CD4-positive, alpha-beta T cell (primary cell): Measurements from ENCODE around the gene SREBF1. TPM values are rescaled to one million over a fixed set of nuclear protein-coding genes. Genes with fewer than 3 reads are reported as not detected.
A peak's percentile ranks its signal among the peaks of the same experiment; 100 is the strongest.

Source experiments
- ATAC-seq: fragments of 200-7000 bp; cut with Tn5 transposase; one replicate; pipeline ENCODE4 v1.10.0; 2022; ENCODE audit warnings: mild to moderate bottlenecking; ENCODE audit not compliant: poor library complexity
- CTCF ChIA-PET: fragments of 350-600 bp; sonication (Branson Sonifier 250); formaldehyde crosslinking; loops from one replicate; lab custom pipeline; 2021; ENCODE audit warnings: antibody characterized with exemption, inconsistent platforms; lab: Charles Lee
- POLR2A ChIA-PET: fragments of 350-600 bp; sonication (Branson Sonifier 250); formaldehyde crosslinking; loops from one replicate; lab custom pipeline; 2021; ENCODE audit warnings: antibody characterized with exemption, inconsistent platforms; lab: Charles Lee
- DNase-seq, 14 experiments: peaks; one replicate each; pipeline ENCODE4 v3.0.0-alpha.2; 2013 to 2020; ENCODE audit warnings: mixed read lengths in 2 of 14
- H3K27ac ChIP-seq, 2 donors: one replicate each; pipeline versions ENCODE4 v1.5.1 to v1.7.0; 2013; ENCODE audit warnings: low read length in 2 of 2, low read depth in 1 of 2, mild to moderate bottlenecking in 1 of 2
- H3K27me3 ChIP-seq, 2 experiments: 1 replicate in 1 of 2; 2 replicates in 1 of 2; pipeline versions ENCODE4 v1.6.1 to v1.7.0; 2013; ENCODE audit warnings: low read length in 2 of 2, control low read depth in 1 of 2, mild to moderate bottlenecking in 1 of 2, moderate library complexity in 1 of 2; ENCODE audit not compliant: insufficient read depth in 2 of 2, control insufficient read depth in 1 of 2
- H3K36me3 ChIP-seq: one replicate; pipeline ENCODE4 v1.6.1; 2013; ENCODE audit warnings: low read length, control low read depth; ENCODE audit not compliant: insufficient read depth
- H3K4me1 ChIP-seq: one replicate; pipeline ENCODE4 v1.6.1; 2013; ENCODE audit warnings: low read length, control low read depth; ENCODE audit not compliant: insufficient read depth
- H3K4me3 ChIP-seq: one replicate; pipeline ENCODE4 v1.5.1; 2013; ENCODE audit warnings: mild to moderate bottlenecking, low read length, moderate library complexity
- H3K9me3 ChIP-seq, 2 experiments: 1 replicate in 1 of 2; 2 replicates in 1 of 2; pipeline versions ENCODE4 v1.6.1 to v1.7.0; 2013; ENCODE audit warnings: low read length in 2 of 2, mild to moderate bottlenecking in 2 of 2, control low read depth in 1 of 2, moderate library complexity in 1 of 2; ENCODE audit not compliant: control insufficient read depth in 1 of 2, insufficient read depth in 1 of 2
- H3K27ac Mint-ChIP-seq: one replicate; pipeline ENCODE4 v1.8.0; 2020; ENCODE audit warnings: mixed read lengths
- H3K27me3 Mint-ChIP-seq: one replicate; pipeline ENCODE4 v1.8.0; 2021; ENCODE audit warnings: mixed read lengths
- H3K36me3 Mint-ChIP-seq: one replicate; pipeline ENCODE4 v1.8.0; 2021; ENCODE audit warnings: low read depth, mixed read lengths
- H3K4me1 Mint-ChIP-seq: one replicate; pipeline ENCODE4 v1.8.0; 2021; ENCODE audit warnings: low read depth, mixed read lengths
- H3K4me3 Mint-ChIP-seq: one replicate; pipeline ENCODE4 v1.8.0; 2020; ENCODE audit warnings: mild to moderate bottlenecking, mixed read lengths
- H3K9me3 Mint-ChIP-seq: one replicate; pipeline ENCODE4 v1.8.0; 2020; ENCODE audit warnings: mixed read lengths
- intact Hi-C, 2 experiments: fragments of 100-400 bp; cut with DNase I in 1 of 2; cut with micrococcal nuclease in 1 of 2; formaldehyde crosslinking; loops; one replicate each; pipeline versions ENCODE4 v1.15.1 to v1.9.0; 2023 to 2025; cut with DNase I, micrococcal nuclease
- total RNA-seq, 174 experiments: library from RNA in 2 of 174; stranded (reverse) in 2 of 174; gene quantifications; one replicate each; pipeline ENCODE4 v1.2.3 and lab custom pipeline; 2021 to 2026
- TF ChIP-seq, protein P1 (sequence below): fragments of 200-600 bp; IDR thresholded peaks from one replicate; pipeline ENCODE4 v1.8.0; 2022; ENCODE audit warnings: antibody characterized with exemption, mild to moderate bottlenecking

Gene SREBF1
- total RNA-seq, 2 experiments from 2014 or later: 249 to 264 TPM

DNA sequence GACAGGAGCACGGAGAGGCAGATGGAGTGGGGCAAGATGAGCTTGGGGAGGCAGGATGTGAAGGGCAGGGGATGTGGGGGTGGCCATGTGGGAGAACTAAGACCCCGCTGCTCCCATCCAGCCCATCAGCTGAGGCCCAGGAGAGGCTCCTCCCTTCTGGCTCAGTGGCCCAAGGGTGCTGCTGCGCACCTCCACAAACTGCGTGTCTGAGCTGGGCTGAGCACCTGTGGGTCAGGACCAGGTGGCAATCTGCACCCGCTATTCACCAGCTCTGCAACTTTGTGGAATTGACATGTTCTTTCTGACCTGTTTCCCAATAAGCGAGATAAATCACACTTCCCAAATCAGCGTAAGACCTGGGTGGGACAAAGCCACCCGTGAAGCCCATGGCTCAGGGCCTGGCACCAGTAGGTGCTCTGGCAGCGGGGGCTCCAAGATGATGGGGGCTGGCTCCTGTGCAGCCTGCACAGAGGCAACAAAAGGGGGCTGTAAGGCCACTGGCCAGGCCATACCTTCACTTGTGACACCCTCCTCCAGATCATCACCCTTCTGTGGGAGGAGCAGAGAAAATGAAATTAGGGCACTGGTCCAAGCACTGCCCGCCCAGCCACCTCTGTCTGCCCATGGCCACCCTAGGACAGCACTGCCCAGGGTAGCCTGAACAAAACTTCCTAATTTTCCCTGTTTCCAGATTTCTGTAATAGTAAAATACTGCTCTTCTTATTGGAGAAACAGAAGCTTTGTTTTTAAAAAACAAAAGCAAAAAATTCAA is 11.7 kb upstream of the SREBF1 start:
- TF ChIP-seq, protein P1, sequence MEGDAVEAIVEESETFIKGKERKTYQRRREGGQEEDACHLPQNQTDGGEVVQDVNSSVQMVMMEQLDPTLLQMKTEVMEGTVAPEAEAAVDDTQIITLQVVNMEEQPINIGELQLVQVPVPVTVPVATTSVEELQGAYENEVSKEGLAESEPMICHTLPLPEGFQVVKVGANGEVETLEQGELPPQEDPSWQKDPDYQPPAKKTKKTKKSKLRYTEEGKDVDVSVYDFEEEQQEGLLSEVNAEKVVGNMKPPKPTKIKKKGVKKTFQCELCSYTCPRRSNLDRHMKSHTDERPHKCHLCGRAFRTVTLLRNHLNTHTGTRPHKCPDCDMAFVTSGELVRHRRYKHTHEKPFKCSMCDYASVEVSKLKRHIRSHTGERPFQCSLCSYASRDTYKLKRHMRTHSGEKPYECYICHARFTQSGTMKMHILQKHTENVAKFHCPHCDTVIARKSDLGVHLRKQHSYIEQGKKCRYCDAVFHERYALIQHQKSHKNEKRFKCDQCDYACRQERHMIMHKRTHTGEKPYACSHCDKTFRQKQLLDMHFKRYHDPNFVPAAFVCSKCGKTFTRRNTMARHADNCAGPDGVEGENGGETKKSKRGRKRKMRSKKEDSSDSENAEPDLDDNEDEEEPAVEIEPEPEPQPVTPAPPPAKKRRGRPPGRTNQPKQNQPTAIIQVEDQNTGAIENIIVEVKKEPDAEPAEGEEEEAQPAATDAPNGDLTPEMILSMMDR: no peak
- intact Hi-C loops: loop anchor here in 1 of 2 experiments (1.0 kb wide), 2 partner anchors 12 to 25 kb away; partner anchors contain the start of gene SREBF1
- Mint-ChIP-seq H3K27ac (peak overlapping the region; percentile 99), H3K4me3 (peak overlapping the region; percentile 75), H3K36me3 (peaks cover 4% of the 10 kb centered on the region), H3K4me1 (peaks cover 52% of the 10 kb centered on the region), H3K27me3 (no peaks in the 10 kb centered on the region), H3K9me3 (no peaks in the 10 kb centered on the region)
- ChIA-PET CTCF (interaction anchor here (1.2 to 2.3 kb wide), 6 partner anchors 7 to 168 kb away, joined by 3 to 12 read pairs (median 6); partner anchors contain the start of gene SREBF1), POLR2A (interaction anchor here (1.3 to 4.5 kb wide), 5 partner anchors 8 to 335 kb away, joined by 3 to 71 read pairs (median 5); partner anchors contain the start of genes ALKBH5, DRC3, SREBF1 and TOM1L2)
- ATAC-seq: no peak
- no peak for DNase-seq
- Histone ChIP-seq H3K4me3 (no peak overlapping the region), H3K9me3 (no peaks in the 10 kb centered on the region), H3K27me3 (no peaks in the 10 kb centered on the region), H3K27ac (peak overlapping the region; percentile 83), H3K36me3 (peaks cover 9% of the 10 kb centered on the region), H3K4me1 (peaks cover 56% of the 10 kb centered on the region)

DNA sequence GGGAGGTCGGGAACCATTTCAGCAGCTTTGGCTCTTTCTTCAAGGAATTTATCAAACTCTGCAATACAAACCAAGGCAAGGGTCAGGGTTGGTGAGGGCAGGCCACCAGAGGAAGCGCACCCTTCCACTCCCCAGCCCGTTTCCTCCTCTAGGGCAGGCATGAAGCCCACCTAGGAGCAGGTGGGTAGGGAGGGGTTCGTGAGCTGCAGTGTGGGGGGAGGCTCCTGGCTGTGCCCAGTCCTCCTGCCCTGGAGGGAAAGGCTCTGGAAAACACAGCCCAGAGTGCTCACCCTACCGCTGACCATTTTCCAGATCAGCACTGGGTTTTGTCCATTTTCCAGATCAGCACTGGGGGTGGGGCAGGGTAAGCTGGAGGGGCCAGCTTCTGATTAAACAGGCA is 10.9 kb upstream of the SREBF1 start:
- ChIA-PET CTCF (no interaction called here), POLR2A (interaction anchor here (4.5 kb wide), 1 partner anchor 13 kb away, joined by 71 read pairs; the partner anchor contains the start of gene SREBF1)
- intact Hi-C loops: no loop called here
- H3K9me3 ChIP-seq: no peaks in the 10 kb centered on the region
- DNase-seq (no peak), ATAC-seq (no peak)
- peak overlapping the region; percentile 30 to 83 for H3K27ac ChIP-seq
- Mint-ChIP-seq H3K27me3 (no peaks in the 10 kb centered on the region), H3K9me3 (no peaks in the 10 kb centered on the region), H3K27ac (peak overlapping the region; percentile 99), H3K4me3 (peak overlapping the region; percentile 25), H3K36me3 (peaks cover 4% of the 10 kb centered on the region), H3K4me1 (peaks cover 52% of the 10 kb centered on the region)
- H3K4me1 ChIP-seq: peaks cover 56% of the 10 kb centered on the region
- TF ChIP-seq, protein P1: no peak
- H3K36me3 ChIP-seq: peaks cover 9% of the 10 kb centered on the region
- H3K27me3 ChIP-seq: no peaks in the 10 kb centered on the region
- H3K4me3 ChIP-seq: no peak overlapping the region

DNA sequence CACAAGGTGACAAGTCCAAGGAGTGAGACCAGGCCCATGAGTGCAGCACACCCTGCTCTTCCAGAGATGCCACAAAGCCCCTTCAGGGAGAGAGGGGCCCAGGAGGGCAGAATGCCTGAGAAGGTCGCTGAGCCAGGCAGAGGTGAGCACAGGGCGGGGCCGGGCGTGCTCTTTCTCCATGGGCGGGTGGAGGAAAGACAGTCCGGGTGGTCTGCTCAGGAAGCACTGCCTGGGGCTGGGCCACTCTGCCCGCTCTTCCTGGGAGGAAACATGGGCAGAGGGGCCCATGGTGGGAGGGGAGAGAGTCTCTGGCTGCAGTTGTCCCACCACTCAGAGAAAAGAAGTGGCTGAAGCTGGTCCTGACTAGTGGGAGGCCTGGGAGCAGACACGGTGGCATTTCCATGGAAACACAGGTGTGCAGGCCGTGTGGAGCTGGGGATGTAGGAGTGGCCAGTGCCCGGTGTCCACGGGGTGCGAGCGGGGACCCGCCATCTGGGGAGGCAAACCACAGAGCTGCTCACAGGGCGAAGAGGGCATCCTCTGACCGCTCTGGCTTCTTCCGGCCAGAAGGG is 10.4 kb upstream of the SREBF1 start:
- CTCF ChIA-PET: no interaction called here
- POLR2A ChIA-PET: interaction anchor here (4.5 kb wide), 1 partner anchor 12 kb away, joined by 71 read pairs; the partner anchor contains the start of gene SREBF1
- no peaks in the 10 kb centered on the region for H3K27me3 ChIP-seq
- ATAC-seq (no peak), DNase-seq (no peak)
- intact Hi-C loops: no loop called here
- peak overlapping the region; percentile 25 for H3K4me3 Mint-ChIP-seq
- H3K9me3 ChIP-seq: no peaks in the 10 kb centered on the region
- H3K4me1 Mint-ChIP-seq: peaks cover 50% of the 10 kb centered on the region
- H3K4me1 ChIP-seq: peaks cover 54% of the 10 kb centered on the region
- peaks cover 4% of the 10 kb centered on the region for H3K36me3 Mint-ChIP-seq
- H3K9me3 Mint-ChIP-seq: no peaks in the 10 kb centered on the region
- H3K4me3 ChIP-seq: no peak overlapping the region
- peak overlapping the region; percentile 99 for H3K27ac Mint-ChIP-seq
- peaks cover 9% of the 10 kb centered on the region for H3K36me3 ChIP-seq
- H3K27me3 Mint-ChIP-seq: no peaks in the 10 kb centered on the region
- H3K27ac ChIP-seq: no peak overlapping the region
- TF ChIP-seq, protein P1: no peak
